Nephron progenitor cell (in vitro differentiated cells): ENCODE results near the gene RSPH4A.

Source experiments
- DNase-seq: peaks from one replicate; pipeline ENCODE4 v3.0.0; 2021
- H3K27ac Mint-ChIP-seq: 2 replicates; pipeline ENCODE4 v1.8.0; 2021; ENCODE audit warnings: mild to moderate bottlenecking, moderate library complexity, mixed read lengths
- H3K27me3 Mint-ChIP-seq: 2 replicates; pipeline ENCODE4 v1.8.0; 2021; ENCODE audit warnings: mild to moderate bottlenecking, low read depth, mixed read lengths; ENCODE audit not compliant: poor library complexity
- H3K36me3 Mint-ChIP-seq: 2 replicates; pipeline ENCODE4 v1.8.0; 2021; ENCODE audit warnings: low read depth, mixed read lengths
- H3K4me1 Mint-ChIP-seq: 2 replicates; pipeline ENCODE4 v1.8.0; 2021; ENCODE audit warnings: mixed read lengths
- H3K4me3 Mint-ChIP-seq: 2 replicates; pipeline ENCODE4 v1.8.0; 2021; ENCODE audit warnings: mild to moderate bottlenecking, moderate library complexity, mixed read lengths
- H3K9me3 Mint-ChIP-seq: 2 replicates; pipeline ENCODE4 v1.8.0; 2021; ENCODE audit warnings: mild to moderate bottlenecking, moderate library complexity, mixed read lengths
- TF ChIP-seq, protein P1 (sequence below): fragments of 200-600 bp; sonication (generic); IDR thresholded peaks from 2 replicates; pipeline ENCODE4 v1.5.0; 2021; ENCODE audit warnings: antibody characterized with exemption

RSPH4A gene

DNA sequence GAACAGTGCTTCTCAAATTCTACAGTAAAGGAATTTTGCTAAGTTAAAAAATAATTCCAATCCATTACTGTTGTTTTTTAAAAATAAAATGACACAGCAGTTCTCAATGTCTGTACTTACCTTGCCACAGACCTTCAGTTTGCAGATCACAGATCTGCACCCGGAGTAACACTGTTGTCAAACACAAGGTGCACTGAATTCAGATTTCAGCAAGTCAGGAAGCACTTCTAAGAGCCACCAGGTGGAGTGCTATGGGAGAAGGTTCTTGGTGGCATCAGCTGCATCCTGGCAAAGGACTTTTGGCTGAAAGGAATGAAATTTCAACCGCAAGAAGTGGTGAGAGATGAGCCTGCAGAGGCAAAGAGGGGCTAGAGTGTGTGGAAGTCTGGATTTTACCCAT lies 17.4 kb downstream of the RSPH4A start:
- TF ChIP-seq, protein P1, sequence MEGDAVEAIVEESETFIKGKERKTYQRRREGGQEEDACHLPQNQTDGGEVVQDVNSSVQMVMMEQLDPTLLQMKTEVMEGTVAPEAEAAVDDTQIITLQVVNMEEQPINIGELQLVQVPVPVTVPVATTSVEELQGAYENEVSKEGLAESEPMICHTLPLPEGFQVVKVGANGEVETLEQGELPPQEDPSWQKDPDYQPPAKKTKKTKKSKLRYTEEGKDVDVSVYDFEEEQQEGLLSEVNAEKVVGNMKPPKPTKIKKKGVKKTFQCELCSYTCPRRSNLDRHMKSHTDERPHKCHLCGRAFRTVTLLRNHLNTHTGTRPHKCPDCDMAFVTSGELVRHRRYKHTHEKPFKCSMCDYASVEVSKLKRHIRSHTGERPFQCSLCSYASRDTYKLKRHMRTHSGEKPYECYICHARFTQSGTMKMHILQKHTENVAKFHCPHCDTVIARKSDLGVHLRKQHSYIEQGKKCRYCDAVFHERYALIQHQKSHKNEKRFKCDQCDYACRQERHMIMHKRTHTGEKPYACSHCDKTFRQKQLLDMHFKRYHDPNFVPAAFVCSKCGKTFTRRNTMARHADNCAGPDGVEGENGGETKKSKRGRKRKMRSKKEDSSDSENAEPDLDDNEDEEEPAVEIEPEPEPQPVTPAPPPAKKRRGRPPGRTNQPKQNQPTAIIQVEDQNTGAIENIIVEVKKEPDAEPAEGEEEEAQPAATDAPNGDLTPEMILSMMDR = no peak
- Mint-ChIP-seq H3K4me1 (no peaks in the 10 kb centered on the region), H3K9me3 (peaks cover 14% of the 10 kb centered on the region), H3K27me3 (no peaks in the 10 kb centered on the region), H3K4me3 (no peak overlapping the region), H3K36me3 (peaks cover 32% of the 10 kb centered on the region), H3K27ac (no peak overlapping the region)
- DNase-seq = no peak

DNA sequence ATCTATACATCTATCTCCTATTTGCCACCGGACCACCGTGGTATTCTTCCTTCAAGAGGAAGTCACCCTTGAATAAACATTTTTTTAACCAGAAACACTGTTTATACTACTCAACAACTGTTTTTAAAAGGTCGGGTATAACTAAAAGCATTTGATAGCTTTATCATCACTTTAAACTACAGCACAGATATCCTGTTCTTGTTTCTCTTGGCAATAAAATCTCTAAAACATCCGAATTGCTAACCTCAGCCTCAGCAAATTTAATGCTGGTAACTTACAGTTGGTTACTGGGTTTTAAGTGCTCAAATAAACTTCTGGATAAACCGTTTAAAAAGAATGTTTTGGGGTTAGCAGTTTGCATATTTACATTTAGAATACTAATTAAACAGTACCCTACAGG lies 31.9 kb downstream of the RSPH4A start:
- Mint-ChIP-seq H3K36me3 (peaks cover 34% of the 10 kb centered on the region), H3K4me1 (peaks cover 7% of the 10 kb centered on the region), H3K27ac (peak overlapping the region; percentile 54), H3K9me3 (peaks cover 11% of the 10 kb centered on the region), H3K4me3 (no peak overlapping the region), H3K27me3 (no peaks in the 10 kb centered on the region)
- TF ChIP-seq, protein P1 = no peak
- DNase-seq = no peak

DNA sequence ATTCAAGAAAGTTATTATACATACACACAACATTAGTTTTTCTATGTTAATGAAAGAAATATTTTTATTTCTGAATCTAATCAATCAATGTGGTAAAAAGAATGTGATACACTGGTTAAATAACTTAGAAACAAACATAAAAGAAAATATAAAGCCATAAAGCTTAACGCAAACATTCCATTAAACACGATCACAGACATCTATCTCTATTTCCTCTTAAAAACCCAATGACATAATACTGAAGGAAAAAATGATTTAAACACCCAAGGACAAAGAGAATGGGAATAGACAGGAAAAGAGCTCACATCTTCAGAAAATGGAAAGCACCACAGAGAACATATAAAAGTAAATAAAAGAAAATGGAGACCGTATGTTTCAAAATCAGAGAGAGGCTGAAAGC lies 32.9 kb downstream of the RSPH4A start:
- peaks cover 7% of the 10 kb centered on the region for H3K4me1 Mint-ChIP-seq
- no peak overlapping the region for H3K4me3 Mint-ChIP-seq
- no peaks in the 10 kb centered on the region for H3K27me3 Mint-ChIP-seq

DNA sequence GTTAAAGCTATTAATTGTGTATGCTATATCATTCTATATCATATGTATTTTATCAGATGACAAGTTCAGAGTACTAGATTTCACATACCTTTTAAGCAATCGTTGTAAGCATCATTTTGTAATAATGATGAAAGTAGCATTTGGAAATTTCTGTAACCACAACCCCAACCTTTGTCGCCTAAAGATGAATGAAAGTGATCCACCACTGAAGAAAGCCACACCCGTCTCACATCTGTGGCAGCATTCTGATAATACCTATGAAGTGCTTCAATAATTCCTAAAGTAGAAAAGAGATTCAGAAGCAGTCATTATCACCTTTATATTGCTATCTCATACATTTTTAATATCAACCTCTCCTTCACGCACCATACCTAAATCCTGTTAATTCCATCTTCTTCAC lies 35.6 kb downstream of the RSPH4A start:
- Mint-ChIP-seq H3K27me3 (no peaks in the 10 kb centered on the region), H3K4me1 (peaks cover 7% of the 10 kb centered on the region), H3K9me3 (no peaks in the 10 kb centered on the region)

More for the DNA sequence above, 32.9 kb downstream of the RSPH4A start:
- DNase-seq = no peak
- Mint-ChIP-seq H3K36me3 (peaks cover 26% of the 10 kb centered on the region), H3K9me3 (peaks cover 3% of the 10 kb centered on the region), H3K27ac (peak overlapping the region; percentile 24)
- TF ChIP-seq, protein P1 = no peak

DNA sequence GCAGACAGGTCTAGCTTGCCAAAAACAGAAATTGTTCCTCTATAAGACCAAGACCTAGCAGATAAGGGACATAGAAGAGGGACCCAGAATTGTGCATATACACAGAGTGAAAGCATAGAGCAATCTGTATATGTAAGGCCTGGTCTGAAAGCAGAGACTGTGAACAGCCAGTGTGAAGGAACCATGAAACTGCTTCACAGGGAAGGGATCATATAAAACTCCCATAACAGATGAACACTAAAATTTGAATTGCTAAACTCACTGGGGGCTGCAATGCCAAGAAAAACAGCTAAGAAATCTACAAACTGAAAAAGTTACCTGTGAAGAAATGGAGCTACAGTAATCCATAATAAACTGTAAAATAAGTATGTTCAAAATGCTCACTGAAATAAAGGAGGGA lies 45.3 kb downstream of the RSPH4A start:
- H3K4me1 Mint-ChIP-seq = peaks cover 18% of the 10 kb centered on the region
- H3K27me3 Mint-ChIP-seq = no peaks in the 10 kb centered on the region
- no peak overlapping the region for H3K4me3 Mint-ChIP-seq
- peak overlapping the region; percentile 65 for H3K27ac Mint-ChIP-seq
- no peak for DNase-seq
- no peaks in the 10 kb centered on the region for H3K9me3 Mint-ChIP-seq
- H3K36me3 Mint-ChIP-seq = peaks cover 25% of the 10 kb centered on the region
- TF ChIP-seq, protein P1 = no peak

More for the DNA sequence above, 35.6 kb downstream of the RSPH4A start:
- Mint-ChIP-seq H3K27ac (no peak overlapping the region), H3K36me3 (peaks cover 30% of the 10 kb centered on the region), H3K4me3 (no peak overlapping the region)
- TF ChIP-seq, protein P1 = no peak
- no peak for DNase-seq

DNA sequence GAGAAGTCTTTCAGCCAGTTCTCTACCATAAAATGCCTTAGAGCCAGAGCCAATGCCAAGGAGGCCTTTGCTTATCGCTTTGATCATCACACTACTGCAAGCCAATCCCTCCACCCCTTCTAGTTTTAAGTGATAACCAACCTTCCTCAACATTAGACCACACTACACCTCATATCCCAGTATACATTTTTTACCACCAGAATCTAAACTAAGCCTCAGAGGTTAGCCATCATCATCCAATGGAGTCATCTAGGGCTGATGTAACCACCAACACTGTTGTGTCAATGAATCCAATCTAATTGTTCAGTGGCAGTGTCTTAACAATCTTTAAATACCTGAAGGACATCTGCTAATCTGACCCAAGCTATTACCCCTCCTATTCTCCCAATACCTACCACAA lies 45.9 kb downstream of the RSPH4A start:
- H3K36me3 Mint-ChIP-seq = peaks cover 20% of the 10 kb centered on the region
- H3K4me3 Mint-ChIP-seq = no peak overlapping the region
- H3K27me3 Mint-ChIP-seq = no peaks in the 10 kb centered on the region
- peaks cover 25% of the 10 kb centered on the region for H3K4me1 Mint-ChIP-seq
- no peaks in the 10 kb centered on the region for H3K9me3 Mint-ChIP-seq
- H3K27ac Mint-ChIP-seq = no peak overlapping the region
- DNase-seq = no peak
- TF ChIP-seq, protein P1 = no peak
